Right lobe of liver (tissue), 4 donors: ENCODE data around the gene UBE3D.

Experiments used
- CTCF ChIP-seq, 4 donors: fragments of 200-600 bp in 3 of 4; fragments of 450-650 bp in 1 of 4; IDR thresholded peaks; one replicate each; pipeline versions ENCODE4 v1.5.1 to v1.8.0; 2016 to 2022; ENCODE audit warnings: antibody characterized with exemption in 4 of 4, mild to moderate bottlenecking in 2 of 4
- POLR2A ChIP-seq: fragments of 450-650 bp; IDR thresholded peaks from one replicate; pipeline ENCODE4 v1.6.1; 2017; ENCODE audit warnings: antibody characterized with exemption, mild to moderate bottlenecking
- donor health status: DM: no; HTN: no; CAD: no.
- donor health status: DM: no; HTN: no; CAD: no.
- donor health status: DM: no; HTN: yes; CAD: no.

GRCh38 chr6:82996156-82996555, 69.5 kb downstream of the UBE3D start:
- TF ChIP-seq CTCF (IDR thresholded peaks at IDR 0.05) (no peak), POLR2A (no peak)
